GM12875 (cell line): Measurements from ENCODE around the gene BCAS2.

Experiments
- H3K4me3 ChIP-seq: one replicate; pipeline ENCODE4 v1.5.1; 2011; ENCODE audit warnings: low read depth, low read length, control low read depth
- TF ChIP-seq, protein P1 (sequence below): IDR thresholded peaks from 2 replicates; pipeline ENCODE4 v1.5.1; 2011; ENCODE audit warnings: low read depth, mild to moderate bottlenecking, control low read depth, inconsistent platforms, low read length, moderate library complexity, borderline replicate concordance; ENCODE audit not compliant: insufficient read depth

Gene BCAS2

DNA sequence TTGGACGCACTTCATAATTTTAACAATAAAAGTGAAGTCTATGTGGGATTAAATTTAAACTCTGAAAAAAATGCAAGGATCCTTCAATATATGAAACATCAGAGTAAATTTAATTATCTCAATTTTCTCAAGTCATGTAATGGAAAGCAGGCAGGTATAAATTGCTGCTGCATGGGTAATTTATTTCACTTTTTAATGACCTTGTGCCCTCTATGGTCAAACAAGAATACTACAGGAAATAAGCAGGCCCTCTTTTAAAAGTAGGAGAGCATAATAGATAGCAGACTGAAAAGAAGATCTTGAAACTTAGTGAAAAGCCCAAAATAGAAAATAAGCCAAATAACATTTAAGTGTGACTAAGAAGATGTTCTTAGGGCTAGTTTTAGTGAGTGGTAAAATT, 22.9 kb downstream of the BCAS2 start:
- H3K4me3 ChIP-seq: no peak overlapping the region
- TF ChIP-seq, protein P1, sequence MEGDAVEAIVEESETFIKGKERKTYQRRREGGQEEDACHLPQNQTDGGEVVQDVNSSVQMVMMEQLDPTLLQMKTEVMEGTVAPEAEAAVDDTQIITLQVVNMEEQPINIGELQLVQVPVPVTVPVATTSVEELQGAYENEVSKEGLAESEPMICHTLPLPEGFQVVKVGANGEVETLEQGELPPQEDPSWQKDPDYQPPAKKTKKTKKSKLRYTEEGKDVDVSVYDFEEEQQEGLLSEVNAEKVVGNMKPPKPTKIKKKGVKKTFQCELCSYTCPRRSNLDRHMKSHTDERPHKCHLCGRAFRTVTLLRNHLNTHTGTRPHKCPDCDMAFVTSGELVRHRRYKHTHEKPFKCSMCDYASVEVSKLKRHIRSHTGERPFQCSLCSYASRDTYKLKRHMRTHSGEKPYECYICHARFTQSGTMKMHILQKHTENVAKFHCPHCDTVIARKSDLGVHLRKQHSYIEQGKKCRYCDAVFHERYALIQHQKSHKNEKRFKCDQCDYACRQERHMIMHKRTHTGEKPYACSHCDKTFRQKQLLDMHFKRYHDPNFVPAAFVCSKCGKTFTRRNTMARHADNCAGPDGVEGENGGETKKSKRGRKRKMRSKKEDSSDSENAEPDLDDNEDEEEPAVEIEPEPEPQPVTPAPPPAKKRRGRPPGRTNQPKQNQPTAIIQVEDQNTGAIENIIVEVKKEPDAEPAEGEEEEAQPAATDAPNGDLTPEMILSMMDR: no peak

DNA sequence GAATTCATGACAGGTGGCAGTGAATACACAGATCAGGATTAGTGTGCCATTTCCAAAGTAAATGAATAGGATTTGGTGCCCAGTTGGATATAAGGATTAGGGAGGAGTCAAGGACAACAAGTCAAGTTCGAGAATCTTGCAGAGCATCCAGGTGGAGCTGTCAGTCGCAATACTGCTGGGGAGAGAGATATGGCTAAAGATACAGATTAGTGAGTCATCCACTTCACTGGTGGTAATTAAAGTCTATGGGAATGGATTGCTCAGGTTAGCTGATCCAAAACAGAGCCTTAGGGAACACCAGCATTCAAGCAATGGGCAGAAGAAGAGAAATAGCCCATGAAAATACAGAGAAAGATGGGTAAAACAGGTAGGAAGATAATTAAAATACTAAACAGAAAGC, 26.8 kb downstream of the BCAS2 start:
- H3K4me3 ChIP-seq: no peak overlapping the region
- TF ChIP-seq, protein P1: no peak

DNA sequence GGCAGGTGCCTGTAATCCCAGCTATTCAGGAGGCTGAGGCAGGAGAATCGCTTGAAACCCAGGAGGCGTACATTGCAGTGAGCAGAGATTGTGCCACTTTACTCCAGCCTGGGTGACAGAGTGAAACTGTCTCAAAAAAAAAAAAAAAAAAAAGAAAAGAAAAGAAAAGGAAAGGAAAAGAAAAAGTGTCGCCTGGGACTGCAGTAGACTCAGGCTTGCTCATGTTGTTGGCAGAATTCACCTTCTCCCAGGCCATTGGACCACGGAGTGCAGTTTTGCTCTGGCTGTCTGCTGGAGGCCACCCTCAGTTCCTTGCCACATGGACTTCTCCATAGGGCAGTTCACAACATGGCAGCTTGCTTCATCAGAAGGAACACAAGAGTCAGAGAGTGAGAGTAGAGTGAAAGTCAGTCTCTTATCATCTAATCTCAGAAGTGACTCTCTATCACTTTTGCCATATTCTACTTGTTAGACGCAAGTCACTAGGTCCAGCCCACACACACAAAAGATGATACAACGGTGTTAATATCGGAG, 29.2 kb downstream of the BCAS2 start:
- H3K4me3 ChIP-seq: no peak overlapping the region
- TF ChIP-seq, protein P1: no peak

DNA sequence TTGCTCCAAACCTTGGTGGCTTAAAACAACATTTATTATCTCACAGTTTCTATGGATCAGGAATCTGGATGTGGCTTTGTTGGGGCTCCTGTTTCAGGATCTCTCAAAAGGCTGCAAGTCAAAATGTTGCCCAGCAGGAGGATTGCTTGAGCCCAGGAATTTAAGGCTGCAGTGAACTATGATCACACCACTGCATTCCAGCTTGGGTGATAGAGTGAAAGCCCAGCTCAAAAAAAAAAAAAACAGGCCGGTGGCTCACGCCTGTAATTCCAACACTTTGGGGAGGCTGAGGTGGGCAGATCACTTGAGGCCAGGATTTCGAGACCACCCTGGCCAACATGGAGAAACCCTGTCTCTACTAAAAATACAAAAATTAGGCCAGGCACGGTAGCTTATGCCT, 30.0 kb downstream of the BCAS2 start:
- TF ChIP-seq, protein P1: no peak

DNA sequence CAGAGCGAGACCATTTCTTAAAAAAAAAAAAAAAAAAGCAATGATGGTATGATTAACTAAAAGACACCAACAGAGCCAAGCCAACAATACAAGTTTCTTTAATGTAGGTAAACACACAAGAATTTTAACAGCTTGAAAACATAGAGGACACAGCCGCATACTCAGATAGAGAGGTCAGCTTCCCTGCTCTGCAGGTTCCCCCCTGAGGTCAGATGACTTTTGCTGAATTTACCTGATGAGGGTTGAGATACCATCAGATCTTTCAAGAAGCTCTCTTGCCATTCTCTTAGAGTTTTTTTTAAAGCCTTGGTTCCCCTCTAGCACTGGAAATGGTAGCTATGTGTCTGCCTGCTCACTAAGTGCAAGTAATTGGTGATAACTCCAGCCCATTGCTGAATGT, 31.1 kb downstream of the BCAS2 start:
- no peak overlapping the region for H3K4me3 ChIP-seq
- TF ChIP-seq, protein P1: no peak

More for the DNA sequence above, 30.0 kb downstream of the BCAS2 start:
- no peak overlapping the region for H3K4me3 ChIP-seq

DNA sequence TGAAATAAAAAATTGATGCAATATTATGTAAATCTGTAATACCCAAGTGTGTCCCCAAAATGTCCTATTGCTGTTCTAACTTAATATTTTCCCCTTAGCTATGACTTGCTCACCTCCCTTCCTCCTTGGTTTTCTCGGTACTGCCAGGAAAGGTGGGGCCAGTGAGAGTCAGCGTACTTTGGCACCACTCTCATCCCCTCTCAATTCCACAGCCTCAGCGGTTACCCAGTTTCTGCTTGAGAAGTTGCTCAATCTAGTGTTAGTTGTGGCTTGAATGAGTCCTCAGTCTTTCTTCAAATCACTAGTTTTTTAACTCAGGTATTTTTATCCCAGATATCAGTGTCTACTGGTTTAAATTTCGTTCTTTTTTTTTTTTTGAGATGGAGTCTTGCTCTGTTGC, 32.3 kb downstream of the BCAS2 start:
- TF ChIP-seq, protein P1: no peak
- no peak overlapping the region for H3K4me3 ChIP-seq

DNA sequence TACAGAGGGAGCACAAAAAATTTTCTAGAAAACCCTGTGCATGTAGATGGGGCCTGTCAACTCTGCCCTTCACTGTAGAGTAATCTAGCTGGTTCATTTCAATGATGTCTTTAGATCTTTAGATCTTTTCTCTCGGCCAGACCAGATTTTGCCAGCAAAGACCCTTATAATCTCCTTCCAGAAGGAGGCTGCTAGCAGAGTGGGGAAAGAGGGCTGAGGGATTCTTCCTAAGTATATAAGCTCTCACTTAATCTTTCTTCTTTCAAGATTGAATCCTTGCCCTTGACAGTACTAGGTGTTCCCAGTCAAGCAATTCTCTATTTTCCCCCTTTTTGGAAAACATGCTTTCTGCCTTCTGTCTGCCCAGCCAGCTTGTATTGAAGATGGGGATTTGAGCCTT, 34.3 kb downstream of the BCAS2 start:
- H3K4me3 ChIP-seq: no peak overlapping the region
- TF ChIP-seq, protein P1: no peak
